Measurements from ENCODE around the gene RHEB.

GRCh38 chr7:151456276-151456675 lies 63.4 kb downstream of the RHEB start:
- TF ChIP-seq CTCF (IDR thresholded peaks at IDR 0.05) (no peak), EP300 (IDR thresholded peaks at IDR 0.05) (no peak), POLR2A (IDR thresholded peaks at IDR 0.05) (no peak)

Data from gastroesophageal sphincter (tissue), 3 donors.